IPS DF 4.7 (cell line): ENCODE measurements around the gene MMP28.

ENCODE experiments used
- DNase-seq: peaks from one replicate; pipeline ENCODE4 v3.0.0-alpha.2; 2013; ENCODE audit warnings: low spot score; ENCODE audit errors: extremely low read depth

MMP28 gene

GRCh38 chr17:35743626-35744328, 51.7 kb downstream of the MMP28 start:
- DNase-seq, result no peak

GRCh38 chr17:35742896-35743477, 52.5 kb downstream of the MMP28 start:
- no peak for DNase-seq

- DNase-seq, result no peak
Measured at GRCh38 chr17:35742496-35742895, 52.9 kb downstream of the MMP28 start.

GRCh38 chr17:35740997-35741931, 54.2 kb downstream of the MMP28 start:
- no peak for DNase-seq

GRCh38 chr17:35740216-35740615, 55.2 kb downstream of the MMP28 start:
- DNase-seq, result no peak

GRCh38 chr17:35738519-35739133, 56.8 kb downstream of the MMP28 start:
- no peak for DNase-seq

GRCh38 chr17:35736236-35736635, 59.2 kb downstream of the MMP28 start:
- no peak for DNase-seq

- no peak for DNase-seq
Measured at GRCh38 chr17:35735036-35735805, 60.2 kb downstream of the MMP28 start.

- no peak for DNase-seq
Measured at GRCh38 chr17:35734396-35734795, 61.0 kb downstream of the MMP28 start.

- DNase-seq, result no peak
Measured at GRCh38 chr17:35733366-35733765, 62.1 kb downstream of the MMP28 start.

GRCh38 chr17:35732806-35733136, 62.7 kb downstream of the MMP28 start:
- no peak for DNase-seq

- no peak for DNase-seq
Measured at GRCh38 chr17:35731917-35732805, 63.3 kb downstream of the MMP28 start.

GRCh38 chr17:35731239-35731916, 64.1 kb downstream of the MMP28 start, which contains the start of gene RASL10B:
Gene RASL10B (plus strand): TSS chr17:35731639. CDS start chr17:35735185, 3,546 bp downstream.
- no peak for DNase-seq

GRCh38 chr17:35730400-35731005, 64.9 kb downstream of the MMP28 start:
- DNase-seq, result no peak

GRCh38 chr17:35729405-35729833, 66.0 kb downstream of the MMP28 start:
- DNase-seq, result no peak

GRCh38 chr17:35728551-35728950, 66.9 kb downstream of the MMP28 start:
- DNase-seq, result no peak

GRCh38 chr17:35727635-35728034, 67.8 kb downstream of the MMP28 start:
- no peak for DNase-seq

- no peak for DNase-seq
Measured at GRCh38 chr17:35726953-35727460, 68.4 kb downstream of the MMP28 start.
